GM19455 (cell line): ENCODE results near the gene PAPPA2.
"Not testable (repeated sequence)": the region's sequence is repeated elsewhere in the genome, so short reads cannot be mapped to it uniquely, and the experiment has no call there.

Experiments used
- ATAC-seq: cut with Tn5 transposase; IDR thresholded peaks from one replicate; pipeline ENCODE4 v1.9.1; 2021; ENCODE audit not compliant: unreplicated experiment

The PAPPA2 gene

GRCh38 chr1:176752505-176752904 is 289.5 kb downstream of the PAPPA2 start:
- ATAC-seq = no peak

GRCh38 chr1:176754676-176755075 is 291.7 kb downstream of the PAPPA2 start:
- no peak for ATAC-seq

GRCh38 chr1:176756817-176757216 is 293.8 kb downstream of the PAPPA2 start:
- ATAC-seq = not testable (repeated sequence)

GRCh38 chr1:176765608-176766007 is 302.6 kb downstream of the PAPPA2 start:
- ATAC-seq = no peak

- no peak for ATAC-seq
Observed at GRCh38 chr1:176766779-176767178, 303.8 kb downstream of the PAPPA2 start.

GRCh38 chr1:176767714-176768136 is 304.8 kb downstream of the PAPPA2 start:
- no peak for ATAC-seq

DNA sequence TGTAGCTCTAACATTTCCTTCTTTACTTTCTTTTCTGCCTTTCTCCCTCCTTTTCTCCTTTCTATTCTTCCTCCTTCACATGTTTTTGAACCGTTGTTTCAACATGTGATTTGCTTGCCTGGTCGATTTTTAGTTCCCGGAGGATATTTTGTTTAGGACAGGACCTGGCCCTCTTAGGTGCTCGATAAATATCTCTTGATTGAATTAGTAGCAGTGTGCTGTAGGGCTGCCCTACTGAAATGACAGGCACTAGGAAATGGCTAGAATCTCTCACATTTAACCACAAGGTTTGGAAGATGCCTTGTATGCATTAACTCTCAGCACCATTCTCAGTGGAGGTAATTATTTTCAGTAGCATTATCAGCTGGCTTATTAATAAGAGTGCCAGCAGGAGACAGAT is 305.6 kb downstream of the PAPPA2 start:
- ATAC-seq = no peak

DNA sequence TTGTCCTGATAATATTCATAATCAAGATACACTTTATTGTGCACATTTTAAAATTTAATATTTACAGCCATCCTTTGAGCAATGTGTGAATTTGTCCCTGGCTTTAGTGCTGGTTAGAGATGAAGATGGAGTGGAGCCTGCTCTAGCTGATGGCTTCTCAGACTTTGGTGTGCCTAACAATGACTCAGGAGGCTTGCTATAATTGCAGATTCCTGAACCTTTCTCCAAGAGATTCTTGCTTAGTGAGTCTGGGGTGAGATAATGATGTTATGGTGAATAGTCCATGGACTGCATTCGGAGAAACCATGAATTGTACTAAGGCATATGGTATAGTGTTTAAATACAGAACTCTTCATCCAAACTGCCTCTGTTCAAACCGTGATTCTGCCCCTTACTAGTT is 307.1 kb downstream of the PAPPA2 start:
- no peak for ATAC-seq

- ATAC-seq = no peak
Observed at GRCh38 chr1:176773038-176773437, 310.1 kb downstream of the PAPPA2 start.

- no peak for ATAC-seq
Observed at GRCh38 chr1:176774224-176774623, 311.2 kb downstream of the PAPPA2 start.

DNA sequence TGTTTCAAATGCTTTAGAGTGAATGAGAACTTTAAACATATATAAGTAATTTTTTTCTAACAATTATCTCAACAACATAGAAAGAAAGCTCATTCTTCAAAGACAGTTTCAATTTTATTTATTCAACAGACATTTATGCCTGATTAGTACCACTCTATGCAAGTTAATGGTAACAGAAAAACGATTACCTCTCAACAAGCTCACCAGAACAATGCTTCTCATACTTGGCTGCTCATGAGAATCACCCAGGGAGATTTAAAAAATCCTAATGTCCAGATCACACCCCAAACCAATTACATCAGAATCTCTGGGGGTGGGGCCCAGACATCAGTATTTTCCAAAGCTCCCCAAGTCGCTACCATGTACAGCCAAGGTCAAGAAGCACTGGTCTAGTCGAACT is 312.4 kb downstream of the PAPPA2 start:
- ATAC-seq = no peak

DNA sequence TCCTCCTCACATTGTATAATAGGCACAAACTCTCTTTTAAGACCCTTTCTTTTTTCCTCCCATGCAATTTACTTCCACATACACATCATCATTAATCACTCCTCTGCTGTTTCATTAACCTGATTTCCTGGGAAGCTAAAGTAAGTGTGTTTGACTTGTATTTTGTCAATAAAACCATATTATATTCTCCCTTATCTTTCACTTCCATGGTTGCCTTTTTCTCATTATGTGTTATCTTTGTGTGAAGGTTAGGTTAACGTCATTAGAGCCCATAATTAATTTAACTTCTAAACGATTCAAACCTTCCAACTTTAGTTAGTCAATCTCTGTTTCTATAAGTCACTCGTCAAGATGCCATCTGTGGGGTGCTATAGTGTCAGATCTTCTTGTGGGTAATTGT is 313.0 kb downstream of the PAPPA2 start:
- ATAC-seq = no peak

DNA sequence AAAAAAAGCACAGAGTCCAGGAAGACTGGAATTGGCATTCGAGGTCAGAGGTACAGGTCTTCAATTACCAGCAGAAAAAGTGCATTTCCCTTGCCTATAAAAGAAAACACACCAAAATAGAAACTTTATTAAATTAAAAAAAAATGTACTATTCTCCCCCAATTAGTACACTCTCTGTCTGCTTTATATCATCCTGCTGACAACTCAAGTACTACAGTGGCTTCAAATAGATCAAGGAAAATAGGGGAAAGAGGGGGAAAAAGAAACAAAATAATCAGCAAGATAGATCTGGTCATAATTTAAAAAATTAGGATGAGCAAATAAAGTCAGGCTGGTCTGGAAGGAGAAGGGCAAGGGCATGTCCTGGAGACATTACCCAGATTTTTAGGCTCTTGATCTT is 315.1 kb downstream of the PAPPA2 start:
- ATAC-seq = no peak

- no peak for ATAC-seq
Observed at GRCh38 chr1:176779992-176780328, 317.0 kb downstream of the PAPPA2 start.

GRCh38 chr1:176783309-176783708 is 320.3 kb downstream of the PAPPA2 start:
- ATAC-seq = no peak

DNA sequence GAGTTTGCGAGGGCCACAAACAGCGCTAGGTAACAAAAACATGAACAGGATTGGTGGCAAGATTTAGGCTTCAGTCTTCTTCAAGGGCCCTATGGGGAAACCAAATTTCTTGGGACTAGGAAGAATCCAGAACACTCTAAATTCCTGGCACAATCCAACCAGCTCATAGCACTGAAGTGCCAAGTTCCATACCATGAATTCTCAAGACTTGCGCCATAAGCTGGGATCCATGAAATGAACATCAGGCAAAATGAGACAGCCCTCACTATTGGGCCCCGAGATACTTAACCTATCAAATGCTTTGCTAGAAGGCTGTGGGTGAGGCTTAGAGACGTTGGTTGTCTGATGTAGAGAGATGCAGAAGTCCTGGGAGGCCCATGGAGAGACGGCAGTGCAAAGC is 322.1 kb downstream of the PAPPA2 start:
- ATAC-seq = no peak

GRCh38 chr1:176785791-176786190 is 322.8 kb downstream of the PAPPA2 start:
- ATAC-seq = no peak

- no peak for ATAC-seq
Observed at GRCh38 chr1:176786274-176786673, 323.3 kb downstream of the PAPPA2 start.

DNA sequence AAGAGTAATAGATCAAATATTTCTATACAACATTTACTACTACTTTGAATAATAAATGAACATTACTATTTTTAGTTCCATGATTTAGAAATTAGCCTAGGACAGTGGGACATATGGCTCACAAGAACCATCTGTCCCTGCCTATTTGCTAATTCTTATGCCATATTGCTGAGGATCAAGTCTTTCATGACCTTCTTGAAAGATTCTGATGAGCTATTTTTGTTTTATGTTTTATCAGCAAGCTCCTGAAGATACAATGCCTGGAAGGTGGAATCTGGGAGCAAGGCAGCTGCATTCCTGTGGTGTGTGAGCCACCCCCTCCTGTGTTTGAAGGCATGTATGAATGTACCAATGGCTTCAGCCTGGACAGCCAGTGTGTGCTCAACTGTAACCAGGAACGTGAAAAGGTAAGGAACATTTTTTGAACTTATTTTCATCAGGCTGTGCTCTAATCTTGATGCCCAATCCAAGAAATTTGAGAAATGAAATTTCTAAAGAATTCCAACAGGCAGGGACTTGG is 326.7 kb downstream of the PAPPA2 start:
- ATAC-seq = no peak

GRCh38 chr1:176790786-176791185 is 327.8 kb downstream of the PAPPA2 start:
- ATAC-seq = no peak

DNA sequence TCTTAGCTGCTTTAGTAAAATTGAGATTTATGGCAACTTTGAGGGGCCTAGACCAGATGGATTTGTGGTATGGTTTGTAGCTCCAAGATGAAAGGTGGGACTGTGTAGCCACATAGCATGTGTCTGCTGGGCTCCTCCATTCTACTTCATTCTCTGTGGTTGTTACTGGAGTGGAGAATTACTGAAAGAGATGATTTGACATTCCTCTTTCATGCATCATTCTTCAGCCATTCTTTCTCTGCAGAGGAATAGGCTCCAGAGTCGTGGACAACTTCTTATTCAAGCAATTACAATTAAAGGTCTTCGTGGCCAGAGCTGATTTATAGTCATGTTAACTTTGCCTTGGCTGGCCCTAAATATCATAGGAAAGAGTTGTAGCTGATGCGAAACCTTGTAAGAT is 328.9 kb downstream of the PAPPA2 start:
- no peak for ATAC-seq

DNA sequence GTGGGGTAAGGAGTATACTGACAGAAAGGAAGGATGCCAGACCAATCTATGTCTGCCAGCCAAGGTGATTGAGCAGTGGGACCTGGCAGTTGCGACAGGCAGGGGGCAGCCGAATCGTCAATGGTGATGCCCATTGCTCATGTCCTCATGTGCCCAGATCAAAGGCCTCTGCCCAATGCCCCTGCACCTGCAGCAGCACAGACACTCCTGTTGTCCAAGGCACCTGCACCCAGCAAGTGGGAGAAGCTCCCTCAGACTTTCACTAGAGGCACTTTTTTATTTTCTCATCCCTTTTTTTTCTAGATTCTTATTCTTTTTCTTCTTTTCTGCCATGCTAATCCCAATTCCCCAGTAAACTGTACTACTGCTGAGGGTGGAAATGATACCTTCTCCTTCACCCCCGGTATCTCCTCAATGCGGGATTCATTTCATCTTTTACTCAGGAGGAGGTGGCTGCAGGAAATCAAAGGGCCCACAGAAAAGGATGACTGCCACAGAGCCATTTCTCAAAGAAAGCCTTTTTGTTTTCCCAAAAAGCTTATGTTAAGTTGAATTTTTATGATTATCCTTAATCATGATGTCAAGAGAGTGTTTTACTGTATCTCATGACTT is 332.0 kb downstream of the PAPPA2 start:
- no peak for ATAC-seq

DNA sequence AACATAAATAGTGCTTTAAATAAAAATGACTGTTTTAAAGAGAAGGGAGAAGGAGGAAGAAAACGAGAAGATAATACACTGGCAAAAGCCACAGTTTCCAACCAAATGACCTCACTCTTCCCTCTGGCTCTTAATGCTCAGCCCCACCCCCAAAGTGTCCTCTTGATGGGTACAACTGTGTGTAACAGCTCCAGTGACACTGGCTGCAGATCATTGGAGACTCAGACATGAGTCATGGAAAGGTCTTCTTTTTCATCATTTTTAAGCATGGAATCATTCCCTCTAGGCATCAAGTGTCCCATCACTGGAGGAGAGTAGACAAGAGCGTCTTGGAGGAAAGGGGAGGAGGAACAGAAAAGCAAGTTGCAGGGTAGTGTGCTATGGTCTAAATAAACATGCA is 333.0 kb downstream of the PAPPA2 start:
- no peak for ATAC-seq
